GM23338 (cell line): ENCODE results near the gene ZKSCAN8. TPM values are rescaled to one million over a fixed set of nuclear protein-coding genes. Genes with fewer than 3 reads are reported as not detected.

Experiments
- ATAC-seq: fragments of 200-7000 bp; cut with Tn5 transposase; 3 replicates; pipeline ENCODE4 v1.9.1; 2020
- DNase-seq: peaks from one replicate; pipeline ENCODE4 v3.0.0-alpha.2; 2015; ENCODE audit warnings: low spot score
- H2AFZ ChIP-seq: fragments of 200-600 bp; sonication (generic); 2 replicates; pipeline ENCODE4 v1.8.0; 2016; ENCODE audit warnings: antibody characterized with exemption, mild to moderate bottlenecking, moderate library complexity
- H3F3A ChIP-seq: fragments of 200-600 bp; sonication (generic); replicated peaks from 2 replicates; pipeline ENCODE4 v1.8.0; 2017; ENCODE audit warnings: antibody characterized with exemption, mixed run types, low read depth
- H3K27ac ChIP-seq: fragments of 200-600 bp; sonication (generic); 2 replicates; pipeline ENCODE4 v1.6.1; 2016; ENCODE audit warnings: low read depth
- H3K27me3 ChIP-seq: fragments of 200-600 bp; sonication (generic); 2 replicates; pipeline ENCODE4 v1.8.0; 2016; ENCODE audit warnings: mild to moderate bottlenecking, mixed run types, moderate library complexity; ENCODE audit not compliant: insufficient read depth
- H3K36me3 ChIP-seq: fragments of 200-600 bp; sonication (generic); 2 replicates; pipeline ENCODE4 v1.8.0; 2016; ENCODE audit warnings: mild to moderate bottlenecking; ENCODE audit not compliant: insufficient read depth
- H3K4me1 ChIP-seq: fragments of 200-600 bp; sonication (generic); 2 replicates; pipeline ENCODE4 v1.8.0; 2016; ENCODE audit warnings: mild to moderate bottlenecking, moderate library complexity; ENCODE audit not compliant: insufficient read depth
- H3K4me2 ChIP-seq: fragments of 200-600 bp; sonication (generic); 2 replicates; pipeline ENCODE4 v1.7.1; 2017; ENCODE audit warnings: mixed run types
- H3K4me3 ChIP-seq: fragments of 200-600 bp; sonication (generic); 2 replicates; pipeline ENCODE4 v1.6.1; 2016; ENCODE audit warnings: mixed run types
- H3K79me2 ChIP-seq: fragments of 200-600 bp; sonication (generic); replicated peaks from 2 replicates; pipeline ENCODE4 v1.8.0; 2017; ENCODE audit warnings: mild to moderate bottlenecking; ENCODE audit not compliant: insufficient read depth
- H3K9me2 ChIP-seq: fragments of 200-600 bp; sonication (generic); 2 replicates; pipeline ENCODE4 v1.8.0; 2017; ENCODE audit not compliant: insufficient read depth
- H4K20me1 ChIP-seq: fragments of 200-600 bp; sonication (generic); replicated peaks from 2 replicates; pipeline ENCODE4 v1.8.0; 2017; ENCODE audit warnings: mild to moderate bottlenecking; ENCODE audit not compliant: insufficient read depth
- H3K27ac Mint-ChIP-seq: 2 replicates; pipeline ENCODE4 v1.8.0; 2020; ENCODE audit warnings: inconsistent platforms, mild to moderate bottlenecking, moderate library complexity, mixed read lengths
- H3K27me3 Mint-ChIP-seq: 3 replicates; pipeline ENCODE4 v1.8.0; 2022; ENCODE audit warnings: low read depth, mild to moderate bottlenecking, moderate library complexity, mixed read lengths, inconsistent platforms; ENCODE audit not compliant: insufficient read depth, poor library complexity
- H3K36me3 Mint-ChIP-seq: 3 replicates; pipeline ENCODE4 v1.8.0; 2021; ENCODE audit warnings: low read depth, mild to moderate bottlenecking, inconsistent platforms, moderate library complexity, mixed read lengths
- H3K4me1 Mint-ChIP-seq: 3 replicates; pipeline ENCODE4 v1.8.0; 2020; ENCODE audit warnings: mild to moderate bottlenecking, inconsistent platforms, mixed read lengths
- H3K4me3 Mint-ChIP-seq: 3 replicates; pipeline ENCODE4 v1.8.0; 2021; ENCODE audit warnings: moderate library complexity, mild to moderate bottlenecking, inconsistent platforms, mixed read lengths
- H3K9me3 Mint-ChIP-seq: 3 replicates; pipeline ENCODE4 v1.8.0; 2020; ENCODE audit warnings: moderate library complexity, mild to moderate bottlenecking, inconsistent platforms, mixed read lengths
- CREB1 ChIP-seq: fragments of 250-450 bp; sonication (Bioruptor Pico); IDR thresholded peaks from 2 replicates; pipeline ENCODE4 v1.5.0; 2020; ENCODE audit warnings: low read depth, mild to moderate bottlenecking, moderate library complexity
- CTCF ChIP-seq, 2 experiments: fragments of 200-600 bp in 1 of 2; sonication (generic) in 1 of 2; conservative IDR thresholded peaks; 2 replicates each; pipeline versions ENCODE4 v1.5.1 to v1.6.1; 2016 to 2017; ENCODE audit warnings: antibody characterized with exemption in 2 of 2, low read depth in 2 of 2, mild to moderate bottlenecking in 2 of 2, moderate library complexity in 1 of 2
- EZH2 ChIP-seq: fragments of 200-600 bp; sonication (generic); IDR thresholded peaks from one replicate; pipeline ENCODE4 v1.8.0; 2017; ENCODE audit warnings: antibody characterized with exemption, mild to moderate bottlenecking, low read depth; ENCODE audit not compliant: unreplicated experiment
- EZH2phosphoT487 ChIP-seq: fragments of 200-600 bp; sonication (generic); IDR thresholded peaks from one replicate; pipeline ENCODE4 v1.8.1; 2018; ENCODE audit warnings: antibody characterized with exemption; ENCODE audit not compliant: unreplicated experiment
- NANOG ChIP-seq: IDR thresholded peaks from 2 replicates; pipeline ENCODE4 v1.6.1; 2016; ENCODE audit warnings: antibody characterized with exemption, borderline replicate concordance
- POLR2AphosphoS5 ChIP-seq: IDR thresholded peaks from 2 replicates; pipeline ENCODE4 v1.6.1; 2016; ENCODE audit warnings: antibody characterized with exemption, low read depth
- REST ChIP-seq: IDR thresholded peaks from one replicate; pipeline ENCODE4 v1.6.1; 2018; ENCODE audit warnings: antibody characterized with exemption; ENCODE audit not compliant: unreplicated experiment
- ZNF114 ChIP-seq: fragments of 250-450 bp; sonication (Bioruptor Pico); IDR thresholded peaks from 2 replicates; pipeline ENCODE4 v1.5.0; 2020; ENCODE audit warnings: mild to moderate bottlenecking, moderate library complexity
- ZNF331 ChIP-seq: fragments of 250-450 bp; sonication (Bioruptor Pico); IDR thresholded peaks from 2 replicates; pipeline ENCODE4 v1.5.0; 2020; ENCODE audit warnings: low read depth, mild to moderate bottlenecking, moderate library complexity
- polyA plus RNA-seq: library from polyadenylated mRNA; unstranded; fragments of >200 nt; fragmentation: Nextera tagmentation; extraction: Ambion mirVana; gene quantifications from 2 replicates; pipeline ENCODE4 v1.2.1, GENCODE V29; 2016
- total RNA-seq: library from RNA; depleted of rRNA; stranded (reverse); fragments of >200 nt; shearing (Covaris generic); gene quantifications from 2 replicates; pipeline ENCODE4 v1.2.3, GENCODE V29; 2014

Gene ZKSCAN8
- total and polyA plus RNA-seq, 2 experiments from 2014 or later = 4.2 to 22.6 TPM

- no peak for DNase-seq
- Mint-ChIP-seq H3K27me3 (peaks cover 4% of the 10 kb centered on the region), H3K4me3 (no peak overlapping the region; the same call in 2 of the 3 replicates), H3K9me3 (no peaks in the 10 kb centered on the region), H3K4me1 (peaks cover 17% of the 10 kb centered on the region), H3K36me3 (peaks cover 5% of the 10 kb centered on the region; the same call in 1 of the 3 replicates), H3K27ac (no peak overlapping the region)
- Histone ChIP-seq H3K27ac (no peak overlapping the region), H3K4me1 (peaks cover 12% of the 10 kb centered on the region), H3K27me3 (peaks cover 12% of the 10 kb centered on the region; the same call in 1 of the 2 replicates), H2AFZ (no peak overlapping the region), H3K79me2 (peaks cover 47% of the 10 kb centered on the region), H3K4me3 (no peak overlapping the region), H3F3A (no peaks in the 10 kb centered on the region), H4K20me1 (no peaks in the 10 kb centered on the region; the same call in 1 of the 2 replicates), H3K9me2 (no peaks in the 10 kb centered on the region), H3K4me2 (no peak overlapping the region), H3K36me3 (no peaks in the 10 kb centered on the region; the same call in 1 of the 2 replicates)
- no peak for ATAC-seq
- TF ChIP-seq ZNF114 (no peak), NANOG (no peak), EZH2phosphoT487 (no peak), CTCF (conservative IDR thresholded peaks at IDR 0.05; ENCODE audit: low read depth in 2 of 2) (no peak), EZH2 (no peak)
These were observed 7.0 kb upstream of the ZKSCAN8 start for GRCh38 chr6:28134716-28135115.

- no peaks in the 10 kb centered on the region; the same call in 1 of the 2 replicates for H3K36me3 ChIP-seq
- DNase-seq (no peak), ATAC-seq (no peak)
- no peaks in the 10 kb centered on the region for H3K36me3 Mint-ChIP-seq
- H3K27ac ChIP-seq = no peak overlapping the region
- peak overlapping the region; percentile 96 for H3K4me3 Mint-ChIP-seq
- TF ChIP-seq ZNF331 (CRISPR knock-in tag) = no peak
- H3K4me1 ChIP-seq = peaks cover 12% of the 10 kb centered on the region
- H3K27ac Mint-ChIP-seq = no peak overlapping the region
- no peak overlapping the region for H2AFZ ChIP-seq
- peaks cover 5% of the 10 kb centered on the region for H3K27me3 Mint-ChIP-seq
- peaks cover 18% of the 10 kb centered on the region; the same call in 1 of the 2 replicates for H3K27me3 ChIP-seq
- no peaks in the 10 kb centered on the region for H3K9me3 Mint-ChIP-seq
- H3K79me2 ChIP-seq = peaks cover 40% of the 10 kb centered on the region
- H3K4me1 Mint-ChIP-seq = peaks cover 17% of the 10 kb centered on the region
- peak overlapping the region; percentile 86 for H3K4me3 ChIP-seq
- no peaks in the 10 kb centered on the region; the same call in 1 of the 2 replicates for H4K20me1 ChIP-seq
- H3K9me2 ChIP-seq = no peaks in the 10 kb centered on the region
- peak overlapping the region; percentile 98 for H3K4me2 ChIP-seq
- H3F3A ChIP-seq = no peaks in the 10 kb centered on the region
These were observed 6.3 kb upstream of the ZKSCAN8 start for GRCh38 chr6:28135393-28135792.

- Mint-ChIP-seq H3K27me3 (peaks cover 14% of the 10 kb centered on the region), H3K4me3 (peak overlapping the region; percentile 96), H3K36me3 (no peaks in the 10 kb centered on the region), H3K9me3 (no peaks in the 10 kb centered on the region), H3K4me1 (peaks cover 17% of the 10 kb centered on the region), H3K27ac (peak overlapping the region; percentile 88)
- peak overlapping the region; percentile 88 for H3K27ac ChIP-seq
- H3K36me3 ChIP-seq = no peaks in the 10 kb centered on the region
- peaks cover 12% of the 10 kb centered on the region for H3K4me1 ChIP-seq
- H3K4me3 ChIP-seq = peak overlapping the region; percentile 86
- no peaks in the 10 kb centered on the region for H4K20me1 ChIP-seq
- TF ChIP-seq CREB1 (CRISPR knock-in tag) (peak; percentile 76), POLR2AphosphoS5 (peak; percentile 81), REST (no peak)
- no peaks in the 10 kb centered on the region for H3F3A ChIP-seq
- H2AFZ ChIP-seq = peak overlapping the region; percentile 99
- DNase-seq (peak; percentile 97), ATAC-seq (peak; percentile 79)
- peaks cover 26% of the 10 kb centered on the region for H3K27me3 ChIP-seq
- H3K9me2 ChIP-seq = no peaks in the 10 kb centered on the region
- peaks cover 32% of the 10 kb centered on the region for H3K79me2 ChIP-seq
- peak overlapping the region; percentile 98 for H3K4me2 ChIP-seq
These were observed 4.8 kb upstream of the ZKSCAN8 start for GRCh38 chr6:28136585-28137504.
